Adipose tissue (tissue), 3 donors: Measurements from ENCODE around the gene SLX9. TPM values are rescaled to one million over a fixed set of nuclear protein-coding genes. Genes with fewer than 3 reads are reported as not detected.

Source experiments
- H3K27ac ChIP-seq: one replicate; pipeline ENCODE4 v1.5.1; 2013; ENCODE audit warnings: low read depth, low read length
- WGBS, 3 donors: extraction: QIAGEN DNeasy Blood & Tissue Kit; methylation state at CpG; one replicate each; pipeline ENCODE4 v1.1.7; 2013; 5-methylcytosine and 5-hydroxymethylcytosine counted together
- polyA plus RNA-seq, 3 donors: library from polyadenylated mRNA; stranded (reverse); fragments of 200-250 nt; gene quantifications; one replicate each; pipeline ENCODE4 v1.2.3, GENCODE V29; 2013
- donor health status: healthy with polysubstance abuse.
- donor health status: Bipolar disorder and iron deficiency.
- donor health status: healthy.

SLX9 gene
- polyA plus RNA-seq, 3 donors = 14.1 to 43.6 (median 24.6) TPM

DNA sequence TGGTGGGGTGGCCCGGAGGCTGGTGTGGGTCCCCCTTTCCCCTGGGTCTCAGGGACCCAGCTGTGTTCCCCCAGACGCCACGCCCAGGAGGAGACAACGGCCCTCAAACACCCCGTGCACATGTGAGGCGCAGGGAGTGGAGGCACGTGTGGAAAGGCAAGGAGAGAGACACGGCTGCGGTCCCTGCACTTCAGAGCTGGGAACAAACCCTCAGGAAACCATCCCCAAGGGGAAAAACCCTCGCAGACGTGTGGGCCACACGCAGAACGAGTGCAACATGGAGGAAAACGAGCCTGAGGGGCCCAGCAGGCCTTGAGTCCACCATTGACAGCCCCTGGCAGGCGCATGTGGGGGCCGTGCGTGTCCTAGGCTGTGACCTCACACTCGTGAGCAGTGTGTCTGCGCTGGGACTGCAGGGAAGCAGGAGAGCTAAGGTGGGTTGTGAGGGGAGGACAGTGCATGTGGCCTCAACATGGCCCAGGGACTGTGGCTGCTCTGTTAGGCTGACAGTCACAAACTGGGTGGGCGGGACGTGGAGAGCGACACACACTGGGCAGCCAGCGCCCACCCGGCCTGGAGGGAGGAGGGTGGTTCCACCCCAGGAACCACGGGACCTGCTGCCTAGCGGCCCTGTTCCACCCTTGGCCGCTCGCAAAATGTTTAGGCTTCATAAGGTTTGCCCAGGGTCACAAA, 39.1 kb upstream of the SLX9 start:
- H3K27ac ChIP-seq = no peak overlapping the region
- 71 to 84% (median 77%) methylated on average over 27 to 28 of the region's 28 CpGs for WGBS, 3 donors

DNA sequence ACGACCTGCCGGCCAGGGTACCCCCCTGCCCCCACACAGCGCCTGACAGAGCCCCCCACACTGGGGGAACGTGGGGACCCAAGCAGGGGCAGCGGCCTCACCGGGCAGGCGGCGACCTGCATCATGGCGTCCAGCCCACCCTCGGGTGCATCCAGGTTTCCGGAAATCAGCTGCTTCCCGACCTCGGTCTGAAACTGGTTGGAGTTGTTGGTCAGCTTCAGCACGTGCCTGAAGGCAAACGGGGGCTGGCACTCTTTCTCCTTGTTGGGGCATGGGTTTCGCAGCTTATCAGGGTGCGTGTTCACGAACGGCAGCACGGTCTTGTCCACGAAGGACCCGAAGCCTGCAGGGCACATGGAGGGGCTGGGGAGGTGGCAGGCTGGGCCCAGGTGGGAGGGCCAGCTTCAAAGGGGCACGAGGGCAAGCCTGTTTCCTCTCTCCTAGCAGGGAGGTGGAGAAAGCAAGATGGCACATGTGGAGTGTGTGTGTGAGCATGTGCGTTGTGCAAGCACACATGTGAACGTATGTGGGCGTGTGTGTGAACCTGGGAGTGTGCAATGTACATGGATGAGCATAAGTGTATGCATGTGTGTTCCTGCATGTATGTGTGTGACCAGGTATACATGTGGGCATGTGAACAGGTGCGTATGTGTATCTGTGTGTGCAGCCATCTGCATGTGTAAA, 38.3 kb upstream of the SLX9 start:
- 69 to 85% (median 78%) methylated on average over 27 of the region's 27 CpGs for WGBS, 3 donors

DNA sequence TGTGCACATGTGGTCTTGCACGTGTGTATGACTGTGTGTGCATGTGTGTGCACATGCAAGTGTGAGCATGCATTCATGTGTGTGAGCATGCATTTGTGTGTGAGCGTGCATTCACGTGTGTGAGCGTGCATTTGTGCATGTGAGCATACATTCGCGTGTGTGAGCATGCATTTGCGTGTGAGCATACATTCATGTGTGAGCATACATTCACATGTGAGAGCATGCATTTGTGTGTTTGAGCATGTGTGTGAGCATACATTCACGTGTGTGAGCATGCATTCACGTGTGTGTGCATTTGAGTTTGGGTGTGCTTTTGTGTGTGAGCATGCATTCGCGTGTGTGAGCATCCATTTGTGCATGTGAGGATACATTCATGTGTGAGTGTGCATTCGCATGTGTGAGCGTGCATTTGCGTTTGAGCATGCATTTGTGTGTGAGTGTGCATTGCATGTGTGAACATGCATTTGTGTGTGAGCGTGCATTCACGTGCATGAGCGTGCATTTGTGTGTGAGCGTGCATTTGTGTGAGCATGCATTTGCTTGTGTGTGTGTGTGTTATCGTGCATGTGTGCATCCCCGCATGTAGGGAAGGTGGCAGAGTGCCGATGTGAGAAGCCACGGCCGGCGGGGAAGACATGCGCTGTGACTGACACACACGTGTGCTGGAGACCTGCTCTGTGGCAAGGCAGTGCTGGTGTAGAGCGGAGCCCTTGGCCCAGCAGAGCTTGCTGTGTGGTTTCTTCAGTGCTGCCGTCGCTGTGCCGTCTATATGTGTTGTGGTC, 37.4 kb upstream of the SLX9 start:
- H3K27ac ChIP-seq = no peak overlapping the region
- WGBS, 3 donors = 89 to 91% (median 90%) methylated on average over 30 of the region's 30 CpGs

More for the DNA sequence above, 38.3 kb upstream of the SLX9 start:
- H3K27ac ChIP-seq = no peak overlapping the region

DNA sequence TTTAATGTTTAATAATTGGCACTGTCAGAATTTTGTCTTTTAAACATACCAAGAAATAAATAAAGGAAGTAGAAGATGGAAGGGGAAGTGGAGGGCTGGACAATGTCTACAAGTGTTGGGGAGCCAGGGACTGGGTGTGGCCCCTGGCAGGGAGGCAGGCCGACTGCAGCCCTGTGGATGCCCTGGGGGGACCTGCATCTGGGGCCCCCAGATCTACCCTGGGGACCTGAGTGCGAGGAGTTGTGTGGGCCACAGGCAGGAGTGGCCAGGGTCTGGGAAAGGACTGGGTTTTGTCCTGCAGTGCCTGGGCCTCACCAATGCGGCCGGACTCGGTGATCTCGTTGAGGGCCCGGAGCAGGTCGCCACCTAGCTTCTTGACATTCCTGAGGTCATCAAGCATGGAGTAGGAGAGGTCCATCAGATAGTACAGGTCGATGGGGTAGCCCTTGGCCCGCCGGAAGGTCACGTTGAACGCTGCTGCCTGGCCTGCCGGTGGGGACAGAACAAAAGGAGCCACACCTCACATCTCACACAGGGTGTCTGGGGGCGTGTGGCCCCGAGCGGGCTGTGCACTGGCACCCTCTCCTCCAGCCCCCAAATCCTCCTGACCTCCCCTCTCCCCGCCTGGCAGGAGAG, 36.7 kb upstream of the SLX9 start:
- WGBS, 3 donors = 73 to 85% (median 82%) methylated on average over 18 of the region's 18 CpGs
- no peak overlapping the region for H3K27ac ChIP-seq

DNA sequence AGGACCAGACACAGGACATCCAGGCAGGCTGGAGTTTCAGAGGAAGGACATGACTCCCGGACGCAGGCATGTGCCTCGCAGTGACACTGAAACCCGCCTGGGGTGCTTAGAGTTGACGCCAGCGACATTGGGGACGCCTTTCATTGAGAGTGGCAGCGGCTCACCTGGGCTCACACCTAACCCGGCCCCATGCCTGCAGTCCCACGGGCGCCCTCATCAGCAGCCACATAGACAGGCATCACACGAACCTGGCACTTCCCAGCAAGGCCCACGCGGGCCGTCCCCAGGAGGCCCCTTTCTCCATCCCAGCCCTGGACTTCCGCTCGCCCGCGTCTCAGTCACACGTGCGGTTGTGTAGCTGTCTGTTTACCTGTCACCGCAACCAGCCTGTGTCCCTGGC, 36.1 kb upstream of the SLX9 start:
- 66 to 88% (median 83%) methylated on average over 22 of the region's 22 CpGs for WGBS, 3 donors
- no peak overlapping the region for H3K27ac ChIP-seq

DNA sequence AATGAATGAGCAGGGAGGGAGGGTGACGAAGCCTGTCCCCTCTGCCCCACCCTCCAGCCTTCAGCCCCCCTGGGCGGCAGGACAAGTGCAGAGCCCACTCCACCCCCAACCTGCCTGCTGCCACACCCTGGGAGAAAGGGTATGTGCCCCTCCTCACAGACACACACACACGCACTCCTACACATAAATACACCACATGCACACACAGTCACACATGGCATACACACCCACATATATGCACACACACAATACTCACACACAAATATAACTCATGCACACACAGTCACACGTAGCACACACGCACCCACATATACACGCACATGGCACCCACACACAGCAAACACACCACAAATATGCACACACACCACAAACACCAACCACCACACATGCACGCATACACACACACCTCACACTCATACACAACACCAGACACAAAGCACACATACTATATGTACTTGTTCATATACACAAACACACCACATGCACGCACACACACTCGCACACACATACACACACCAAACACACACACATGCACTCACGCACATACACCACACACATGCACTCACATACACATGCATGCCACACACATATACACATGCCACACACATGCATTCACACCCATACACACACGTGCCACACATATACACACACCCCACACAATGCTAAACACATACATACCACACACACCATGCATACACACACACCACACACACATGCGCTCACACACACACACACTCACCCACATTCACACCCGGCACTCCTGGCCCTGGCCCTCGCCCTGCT, 35.5 kb upstream of the SLX9 start:
- no peak overlapping the region for H3K27ac ChIP-seq
- WGBS, 3 donors = 83 to 94% (median 94%) methylated on average over 14 of the region's 14 CpGs

DNA sequence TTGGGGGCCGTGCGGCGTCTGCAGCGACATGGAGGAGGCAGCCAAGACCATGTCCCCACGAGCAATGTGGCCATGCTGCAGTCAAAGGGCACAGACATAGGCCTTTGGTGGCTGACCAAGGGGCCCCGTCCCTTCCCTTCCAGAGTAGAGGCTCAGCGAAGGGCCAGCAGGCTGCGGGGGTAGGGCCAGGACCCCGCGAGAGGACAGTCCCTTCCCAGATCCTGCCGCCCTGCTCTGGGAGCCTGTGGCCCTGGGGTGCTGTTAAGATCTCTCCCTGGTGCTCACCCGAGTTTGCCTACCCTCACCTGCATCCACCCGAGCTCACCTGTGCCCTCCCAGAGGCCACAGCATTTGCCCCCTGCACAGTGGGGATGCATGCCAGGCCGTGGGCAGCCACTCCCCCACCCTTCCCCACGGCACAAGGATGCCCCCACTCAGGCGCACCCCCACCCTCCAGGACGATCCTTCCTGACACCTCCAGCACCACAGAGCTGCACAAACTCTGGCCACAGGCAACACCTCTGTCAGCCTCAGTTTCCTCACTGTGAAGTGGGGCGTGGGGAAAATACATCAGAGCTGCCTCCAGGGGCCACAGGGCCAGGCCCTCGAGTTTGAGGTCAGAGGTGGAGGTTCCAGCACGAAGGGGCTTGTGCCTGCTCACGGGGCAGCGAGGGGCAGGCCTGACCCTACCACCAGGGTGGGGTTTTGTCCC, 34.7 kb upstream of the SLX9 start:
- H3K27ac ChIP-seq = no peak overlapping the region
- 85 to 91% (median 85%) methylated on average over 21 to 22 of the region's 22 CpGs for WGBS, 3 donors

DNA sequence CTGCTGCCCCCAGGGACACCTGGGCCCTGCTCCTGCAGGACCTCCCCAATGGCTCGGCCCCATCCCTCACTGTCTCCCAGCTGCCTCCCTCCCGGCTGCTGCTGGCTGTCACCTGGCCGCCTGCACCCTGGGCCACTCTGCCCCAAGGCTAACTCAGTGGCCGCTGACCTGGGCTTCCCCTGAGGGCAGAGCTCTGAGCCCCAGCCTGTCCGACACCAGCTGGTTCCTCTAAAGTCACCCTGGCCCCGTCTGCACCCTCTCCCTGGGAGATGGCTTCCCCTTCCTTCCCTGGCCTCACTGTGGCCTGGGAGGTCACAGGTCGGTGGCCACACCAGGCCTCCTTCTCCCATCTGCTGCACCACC, 34.1 kb upstream of the SLX9 start:
- 68 to 77% (median 76%) methylated on average over 5 to 7 of the region's 7 CpGs for WGBS, 3 donors
- H3K27ac ChIP-seq = no peak overlapping the region

DNA sequence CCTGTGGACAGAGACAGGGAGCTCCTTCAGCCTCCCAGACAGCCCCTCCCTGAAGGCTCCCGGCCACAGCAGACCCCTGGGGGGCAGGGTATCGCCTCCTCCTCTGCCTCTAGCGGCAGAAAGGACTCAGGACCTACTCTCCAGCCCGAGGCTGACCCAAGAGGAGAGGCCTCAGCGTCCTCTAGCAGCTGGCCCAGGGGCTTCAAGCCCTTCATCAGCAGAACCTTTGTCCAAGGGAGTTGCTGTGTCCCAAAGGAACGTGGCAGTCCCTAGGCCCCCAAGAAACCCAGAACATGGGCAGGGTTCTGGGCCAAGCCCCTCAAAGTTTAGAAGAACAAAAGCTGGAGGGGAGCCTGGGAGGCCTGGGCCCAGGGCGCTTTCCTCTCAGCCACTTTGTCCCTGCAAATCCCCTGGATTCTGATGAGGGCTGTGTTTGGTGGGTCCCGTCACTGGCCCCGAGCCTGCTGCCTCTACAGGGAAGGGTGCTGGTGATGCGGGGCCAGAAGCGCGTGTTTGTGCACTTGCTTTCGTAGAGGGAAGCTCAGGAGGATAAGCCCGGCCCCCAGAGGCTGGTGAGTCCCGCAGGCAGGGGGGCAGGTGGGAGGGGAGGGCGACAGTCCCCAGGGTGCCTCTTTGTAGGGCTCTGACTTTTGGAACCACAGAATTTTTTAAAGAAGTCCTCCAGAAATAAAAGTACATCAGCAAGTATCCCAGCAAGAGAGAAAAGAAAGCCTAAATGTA, 32.4 kb upstream of the SLX9 start:
- H3K27ac ChIP-seq = no peak overlapping the region
- 51 to 68% (median 67%) methylated on average over 16 of the region's 16 CpGs for WGBS, 3 donors

DNA sequence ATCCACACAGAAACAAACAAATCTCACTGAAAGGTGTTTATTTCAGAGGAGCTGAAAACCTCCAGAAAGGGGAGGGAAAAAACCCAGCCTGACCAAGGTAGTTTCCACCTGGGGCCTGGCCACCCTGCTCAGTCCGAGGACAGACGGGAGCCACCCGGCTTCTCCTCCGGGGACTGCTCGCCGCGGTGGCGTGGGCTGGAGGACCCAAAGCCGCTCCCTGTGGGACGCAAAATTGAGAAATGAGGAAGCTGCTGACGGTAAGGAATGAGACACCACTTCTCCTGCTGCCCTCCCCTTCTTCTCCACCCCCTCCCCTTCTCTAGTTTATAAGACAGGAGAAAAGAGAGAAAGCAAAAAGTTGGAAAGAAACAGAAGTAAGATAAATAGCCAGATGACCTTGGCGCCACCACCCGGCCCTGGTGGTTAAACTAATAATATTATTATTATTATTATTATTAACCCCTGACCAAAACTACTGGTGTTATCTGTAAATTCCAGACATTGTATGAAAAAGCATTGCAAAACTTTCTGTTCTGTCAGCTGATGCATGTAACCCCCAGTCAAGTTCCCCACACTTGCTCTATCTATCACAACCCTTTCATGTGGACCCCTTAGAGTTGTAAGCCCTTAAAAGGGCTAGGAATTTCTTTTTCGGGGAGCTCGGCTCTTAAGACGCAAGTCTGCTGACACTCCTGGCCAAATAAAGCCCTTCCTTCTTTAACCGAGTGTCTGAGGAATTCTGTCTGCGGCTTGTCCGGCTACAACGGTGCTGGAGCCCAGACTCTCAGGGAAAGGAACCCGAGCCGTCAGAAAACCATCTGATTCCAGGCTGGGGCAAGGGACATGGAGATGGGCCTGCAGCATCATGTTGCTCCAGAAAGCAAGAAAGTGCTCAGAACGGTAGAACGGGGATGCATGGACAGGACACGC, 31.6 kb upstream of the SLX9 start:
- 34 to 58% (median 34%) methylated on average over 25 of the region's 25 CpGs for WGBS, 3 donors
- H3K27ac ChIP-seq = no peak overlapping the region

DNA sequence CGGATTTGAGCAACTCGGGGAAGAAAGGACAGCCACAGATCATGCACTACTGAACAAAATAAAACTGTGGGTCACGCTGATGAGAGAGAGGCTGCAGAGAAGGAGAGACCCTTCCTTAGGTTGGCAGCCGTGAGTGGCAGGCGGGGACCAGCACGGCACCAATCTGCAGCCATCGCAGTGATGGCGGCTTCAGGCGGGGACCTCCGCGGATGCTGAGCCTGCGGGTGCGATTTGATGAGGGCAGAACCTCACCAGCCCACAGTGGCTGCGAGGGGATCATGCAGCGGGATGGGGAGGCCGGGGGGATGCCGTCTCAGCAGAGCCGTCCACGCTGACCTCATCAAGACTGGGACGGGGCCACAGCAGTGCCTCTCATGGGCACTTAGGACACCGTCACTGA, 30.9 kb upstream of the SLX9 start:
- no peak overlapping the region for H3K27ac ChIP-seq
- 89 to 93% (median 90%) methylated on average over 21 of the region's 21 CpGs for WGBS, 3 donors

DNA sequence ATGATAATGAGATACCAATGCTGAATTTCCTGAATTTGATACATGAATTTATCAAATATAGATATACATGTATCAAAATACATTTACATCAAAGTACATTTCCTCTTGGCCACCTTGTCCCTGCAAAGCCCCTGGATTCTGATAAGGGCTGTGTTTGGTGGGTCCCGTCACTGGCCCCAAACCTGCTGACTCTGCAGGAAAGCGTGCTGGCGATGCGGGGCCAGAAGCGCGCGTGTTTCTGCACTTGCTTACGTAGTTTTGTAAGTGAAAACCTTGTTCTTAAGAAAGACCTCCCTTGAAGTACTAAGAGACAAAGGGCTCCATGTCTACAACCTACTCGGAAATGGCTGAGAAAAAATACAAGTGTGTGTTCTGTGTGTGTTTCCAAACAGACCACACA, 30.1 kb upstream of the SLX9 start:
- H3K27ac ChIP-seq = no peak overlapping the region
- WGBS, 3 donors = 92 to 95% (median 92%) methylated on average over 9 of the region's 9 CpGs

DNA sequence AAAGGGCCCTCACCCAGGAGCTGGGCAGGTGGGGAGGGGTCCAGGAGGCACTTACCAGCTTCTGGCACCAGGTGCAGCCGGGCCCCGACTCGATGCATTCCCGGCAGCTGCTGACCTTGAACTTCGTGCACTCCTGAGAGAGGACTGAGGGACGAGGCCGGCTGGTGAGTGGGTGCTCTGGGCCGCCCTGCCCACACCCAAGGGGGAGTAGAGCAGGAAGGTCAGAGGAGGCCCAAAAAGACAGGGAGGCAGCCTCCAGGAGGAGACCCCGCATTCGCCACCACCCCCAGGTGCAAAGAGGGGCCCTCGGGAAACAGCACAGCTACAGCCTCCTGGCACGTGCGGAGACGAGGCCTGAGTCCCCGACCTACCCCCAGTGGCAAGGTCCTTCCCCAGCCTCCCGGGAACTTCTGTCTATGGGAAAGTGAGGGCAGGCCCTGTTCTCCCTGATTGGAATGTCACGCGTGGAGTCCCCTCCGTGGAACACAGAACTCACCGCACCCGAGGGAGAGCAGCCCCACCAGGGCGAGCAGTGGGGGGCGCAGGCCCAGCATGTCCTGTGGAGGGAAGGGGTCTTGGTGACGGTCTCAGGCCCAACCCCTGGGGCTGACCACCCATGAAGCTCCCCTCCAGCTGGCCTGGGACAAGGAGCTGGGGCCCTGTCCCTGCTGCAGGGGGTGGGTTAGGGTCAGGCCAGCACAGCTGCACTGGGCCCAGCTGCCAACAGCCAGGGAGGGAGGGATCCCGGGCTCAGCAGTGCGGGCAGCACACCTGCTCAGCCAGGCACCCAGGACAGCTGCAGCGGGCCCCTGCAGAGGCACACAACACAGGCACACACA, 29.4 kb upstream of the SLX9 start:
- H3K27ac ChIP-seq = no peak overlapping the region
- WGBS, 3 donors = 62 to 88% (median 88%) methylated on average over 27 of the region's 27 CpGs

DNA sequence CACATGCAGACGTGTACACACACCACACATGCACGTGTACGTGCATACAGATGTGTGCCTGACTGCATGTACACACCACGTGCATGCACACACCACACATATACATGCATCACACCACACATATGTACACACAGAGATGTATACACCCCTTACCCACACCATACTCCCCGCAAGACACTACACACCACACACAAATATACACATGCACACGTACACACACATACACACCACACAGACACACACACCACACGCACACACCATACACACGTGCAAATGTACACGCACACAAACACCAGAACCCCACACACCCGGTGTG, 28.8 kb upstream of the SLX9 start:
- H3K27ac ChIP-seq = no peak overlapping the region
- WGBS, 3 donors = 54 to 70% (median 68%) methylated on average over 10 of the region's 10 CpGs

DNA sequence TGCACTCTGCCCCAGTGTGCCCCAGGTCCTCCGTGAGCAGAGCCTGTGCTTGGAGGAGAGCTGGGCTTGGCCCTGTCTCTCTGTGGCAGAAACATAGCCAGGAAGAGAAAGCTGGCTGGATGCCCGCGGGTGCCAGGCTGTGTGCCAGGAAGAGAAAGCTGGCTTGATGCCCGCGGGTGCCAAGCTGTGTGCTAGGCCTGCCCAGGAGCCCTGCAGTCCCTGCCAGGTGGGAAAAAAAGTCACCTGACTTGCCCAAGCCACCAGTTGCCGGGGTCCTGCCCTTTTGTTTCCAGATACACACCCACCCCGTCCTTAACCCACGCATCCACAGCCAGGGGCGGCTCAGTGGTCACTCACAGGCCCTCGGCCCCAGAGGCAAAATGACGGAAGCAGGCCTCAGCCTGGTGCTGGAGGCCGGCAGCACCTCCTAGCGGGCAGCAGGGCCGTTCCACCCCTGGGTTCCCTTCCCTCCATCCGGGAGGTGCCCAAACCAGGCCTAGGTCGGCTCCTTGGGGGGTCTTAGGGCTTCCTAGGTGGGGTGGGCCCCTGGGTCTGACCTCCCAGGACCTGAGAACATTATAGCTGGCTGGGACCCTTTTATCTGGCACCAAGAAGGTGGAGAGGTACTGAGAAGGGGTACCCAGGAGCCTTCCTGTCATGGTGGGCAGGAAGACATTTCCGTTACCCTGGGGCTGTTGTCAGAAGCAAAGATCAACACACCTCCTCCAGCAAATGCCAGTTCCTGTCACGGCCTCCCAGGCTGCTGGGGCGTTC, 28.3 kb upstream of the SLX9 start:
- no peak overlapping the region for H3K27ac ChIP-seq
- 38 to 48% (median 39%) methylated on average over 18 to 19 of the region's 19 CpGs for WGBS, 3 donors
